Measurements from ENCODE around the gene TMEM94.

The TMEM94 gene

DNA sequence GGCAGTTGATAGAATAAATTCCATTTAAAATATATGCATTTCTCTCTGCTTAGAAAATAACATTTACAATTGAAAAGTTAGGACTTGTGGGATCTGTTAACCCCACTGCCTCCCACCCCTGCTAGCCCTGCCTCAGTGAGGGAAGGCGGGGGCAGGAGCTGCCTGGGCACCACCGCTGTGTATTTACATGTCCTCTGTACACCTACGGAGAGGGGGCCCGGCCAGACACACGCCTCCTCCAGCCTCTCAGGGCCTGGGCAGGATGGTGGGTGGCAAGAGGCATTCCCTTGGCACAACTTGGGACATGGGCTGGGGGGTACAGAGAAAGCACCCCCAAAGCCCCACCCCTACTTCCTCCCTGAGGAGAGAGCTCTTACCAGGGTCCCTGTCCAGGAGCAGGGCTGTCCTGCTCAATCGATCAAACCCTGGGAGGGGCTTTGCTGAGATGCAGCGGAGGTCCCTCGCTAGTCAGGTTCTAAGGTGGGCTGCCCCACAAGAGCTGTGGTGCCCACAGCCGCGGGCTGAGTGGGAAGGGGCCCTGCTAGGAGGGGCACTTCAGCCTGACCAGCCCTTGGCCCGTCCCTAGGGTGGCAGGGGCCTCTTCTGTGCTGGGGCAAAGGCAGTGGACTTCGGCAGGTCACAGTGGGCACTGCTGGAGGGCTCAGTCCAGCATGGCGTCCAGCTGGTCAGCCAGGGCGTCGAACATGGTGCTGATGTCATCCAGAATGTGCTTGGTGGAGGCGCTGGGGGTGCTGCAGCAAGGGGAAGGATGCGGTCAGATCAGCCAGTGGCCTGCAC lies 44.2 kb downstream of the TMEM94 start:
- Histone ChIP-seq H3K4me1 (ENCODE audit: control insufficient read depth, insufficient read depth, low read length) (no peaks in the 10 kb centered on the region), H3K27me3 (ENCODE audit: control insufficient read depth, insufficient read depth, low read length) (no peaks in the 10 kb centered on the region), H3K36me3 (ENCODE audit: control insufficient read depth, insufficient read depth, low read length) (peaks cover 62% of the 10 kb centered on the region), H3K9me3 (ENCODE audit: control insufficient read depth, insufficient read depth, low read depth, low read length) (no peaks in the 10 kb centered on the region), H3K9ac (ENCODE audit: low read length) (no peak overlapping the region), H3K27ac (ENCODE audit: low read depth, low read length) (no peak overlapping the region), H3K4me3 (ENCODE audit: low read depth, low read length) (no peak overlapping the region)

DNA sequence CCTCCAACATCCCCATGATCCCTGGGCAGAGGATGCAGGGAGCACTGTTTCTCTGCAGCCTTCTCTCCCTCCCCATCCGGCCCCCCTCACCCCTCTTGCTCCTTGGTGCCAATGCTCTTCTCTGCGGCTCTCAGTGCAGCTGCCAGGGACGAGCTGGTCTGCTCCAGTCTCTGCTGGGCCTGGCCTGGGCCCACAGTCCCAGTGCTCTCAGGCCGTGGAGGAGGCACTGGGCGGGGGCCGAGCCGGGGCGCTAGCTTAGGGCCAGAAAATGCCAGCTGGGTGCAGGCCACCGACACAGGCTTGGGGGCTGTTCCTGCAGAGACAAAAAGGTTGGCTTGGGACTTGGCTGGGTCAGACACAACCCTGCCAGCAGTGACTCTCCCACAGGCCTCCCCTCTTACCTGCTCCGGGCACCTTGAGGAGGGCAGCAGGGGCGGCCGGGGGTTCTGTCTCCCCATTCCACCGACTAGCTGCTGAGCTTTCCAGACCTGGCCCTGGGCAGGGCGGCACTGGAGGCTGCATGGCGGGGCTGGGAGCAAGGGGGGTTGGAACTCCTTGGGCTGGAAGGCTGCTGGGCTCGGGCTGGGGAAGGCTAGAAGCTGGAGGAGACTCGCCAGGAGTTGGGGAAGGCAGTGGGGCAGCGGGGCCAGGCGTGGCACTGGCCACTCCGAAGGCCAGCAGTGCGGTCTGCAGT lies 45.1 kb downstream of the TMEM94 start:
- H3K27me3 ChIP-seq (ENCODE audit: control insufficient read depth, insufficient read depth, low read length), result no peaks in the 10 kb centered on the region
- no peak overlapping the region for H3K9ac ChIP-seq (ENCODE audit: low read length)
- peaks cover 62% of the 10 kb centered on the region for H3K36me3 ChIP-seq (ENCODE audit: control insufficient read depth, insufficient read depth, low read length)
- H3K4me1 ChIP-seq (ENCODE audit: control insufficient read depth, insufficient read depth, low read length), result no peaks in the 10 kb centered on the region
- H3K27ac ChIP-seq (ENCODE audit: low read depth, low read length), result no peak overlapping the region
- H3K4me3 ChIP-seq (ENCODE audit: low read depth, low read length), result no peak overlapping the region
- no peaks in the 10 kb centered on the region for H3K9me3 ChIP-seq (ENCODE audit: control insufficient read depth, insufficient read depth, low read depth, low read length)

DNA sequence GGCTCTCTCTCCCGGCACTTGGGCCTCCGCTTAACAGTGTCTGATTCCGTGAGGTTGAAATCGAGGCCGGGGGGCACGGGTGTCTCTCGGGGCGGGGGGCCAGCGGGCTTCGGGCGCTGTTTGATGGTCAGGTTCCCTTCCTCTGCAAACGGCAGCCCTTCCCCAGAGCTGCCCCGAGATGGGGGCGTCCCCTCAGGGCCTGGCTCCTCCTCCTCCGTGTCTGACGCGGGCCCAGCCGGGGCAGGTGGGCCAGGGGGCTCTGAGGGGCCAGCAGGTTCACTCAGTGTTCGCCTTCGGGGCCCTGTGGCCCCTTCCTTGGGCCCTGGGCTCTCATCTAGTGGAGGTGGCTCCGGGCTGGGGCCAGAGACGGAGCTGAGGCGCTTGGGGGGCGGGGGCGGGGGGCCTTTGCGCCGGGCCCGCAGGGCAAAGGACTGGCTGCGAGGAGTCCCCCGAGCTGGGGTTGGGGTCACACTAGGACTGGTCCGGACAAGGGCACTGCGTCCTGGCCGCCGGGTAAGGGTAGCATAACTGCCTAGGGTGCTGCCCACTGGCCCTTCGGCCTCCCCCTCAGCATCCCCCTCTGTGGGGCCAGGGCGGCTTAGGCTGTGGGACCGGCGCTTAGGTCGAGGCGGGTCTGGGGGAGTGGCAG lies 45.8 kb downstream of the TMEM94 start:
- Histone ChIP-seq H3K9me3 (ENCODE audit: control insufficient read depth, insufficient read depth, low read depth, low read length) (no peaks in the 10 kb centered on the region), H3K27me3 (ENCODE audit: control insufficient read depth, insufficient read depth, low read length) (no peaks in the 10 kb centered on the region), H3K36me3 (ENCODE audit: control insufficient read depth, insufficient read depth, low read length) (peaks cover 63% of the 10 kb centered on the region), H3K9ac (ENCODE audit: low read length) (no peak overlapping the region), H3K4me1 (ENCODE audit: control insufficient read depth, insufficient read depth, low read length) (no peaks in the 10 kb centered on the region), H3K4me3 (ENCODE audit: low read depth, low read length) (no peak overlapping the region), H3K27ac (ENCODE audit: low read depth, low read length) (no peak overlapping the region)

DNA sequence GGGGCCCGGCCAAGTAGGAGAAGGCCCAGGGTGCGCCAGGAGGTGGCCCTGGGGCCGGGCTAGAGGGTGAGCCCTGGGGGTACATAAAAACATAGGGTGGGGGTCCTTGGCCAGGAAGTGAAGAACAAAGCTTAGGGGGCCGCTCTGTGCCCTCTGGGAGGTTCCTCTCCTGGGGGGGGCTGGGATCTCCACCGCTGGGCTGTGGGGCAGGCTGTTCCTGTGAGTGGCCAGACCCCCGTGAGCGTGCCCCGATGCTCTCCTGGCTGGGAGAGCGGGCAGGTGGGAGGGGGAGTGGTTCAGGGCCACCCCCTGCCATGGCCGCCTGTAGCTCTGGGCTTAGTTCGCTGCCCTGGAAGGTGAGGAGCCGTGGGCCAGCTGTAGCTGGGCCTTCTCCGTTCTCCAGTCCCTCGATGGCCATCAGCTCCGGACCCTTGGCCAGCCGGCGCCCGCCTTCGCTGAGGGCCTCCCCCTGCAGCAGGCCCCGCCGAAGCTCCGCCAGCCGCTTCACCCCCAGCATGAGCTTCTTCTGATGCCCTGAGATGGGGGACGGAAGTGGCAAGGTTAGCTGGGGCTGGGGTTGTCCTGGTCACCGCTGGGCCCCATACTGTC lies 46.4 kb downstream of the TMEM94 start:
- peaks cover 60% of the 10 kb centered on the region for H3K36me3 ChIP-seq (ENCODE audit: control insufficient read depth, insufficient read depth, low read length)
- no peaks in the 10 kb centered on the region for H3K9me3 ChIP-seq (ENCODE audit: control insufficient read depth, insufficient read depth, low read depth, low read length)
- H3K4me3 ChIP-seq (ENCODE audit: low read depth, low read length), result no peak overlapping the region
- no peaks in the 10 kb centered on the region for H3K27me3 ChIP-seq (ENCODE audit: control insufficient read depth, insufficient read depth, low read length)
- no peaks in the 10 kb centered on the region for H3K4me1 ChIP-seq (ENCODE audit: control insufficient read depth, insufficient read depth, low read length)
- no peak overlapping the region for H3K9ac ChIP-seq (ENCODE audit: low read length)
- H3K27ac ChIP-seq (ENCODE audit: low read depth, low read length), result no peak overlapping the region

DNA sequence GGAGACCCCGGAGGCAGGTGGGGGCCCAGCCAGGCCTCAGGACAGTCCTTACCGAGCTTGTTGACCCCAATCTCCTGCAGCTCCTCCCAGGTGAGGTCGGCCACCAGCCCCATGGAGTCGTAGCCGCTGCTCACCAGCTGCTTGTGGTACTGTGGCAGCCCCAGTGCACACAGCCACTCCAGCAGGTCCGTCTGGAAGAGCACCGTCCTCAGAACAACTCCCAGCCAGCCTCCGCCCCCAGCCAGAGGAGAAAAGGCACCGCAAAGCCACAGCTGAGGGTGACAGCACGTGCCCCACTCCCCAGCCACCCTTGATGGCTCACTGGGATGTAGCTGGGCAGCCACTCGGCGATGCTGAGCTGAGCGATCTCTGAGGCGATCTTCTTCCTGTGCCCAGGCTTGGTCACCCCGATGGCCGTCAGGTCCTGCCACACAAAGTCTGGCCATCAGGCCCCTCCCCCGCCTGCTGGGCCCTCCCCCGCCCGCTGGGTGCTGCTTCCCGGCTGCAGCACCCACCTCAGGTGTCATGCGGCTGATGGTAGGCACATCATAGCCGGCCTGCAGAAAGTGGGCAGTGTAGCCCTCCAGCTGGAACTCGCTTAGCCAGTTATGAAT lies 47.0 kb downstream of the TMEM94 start:
- Histone ChIP-seq H3K4me1 (ENCODE audit: control insufficient read depth, insufficient read depth, low read length) (no peaks in the 10 kb centered on the region), H3K36me3 (ENCODE audit: control insufficient read depth, insufficient read depth, low read length) (peaks cover 57% of the 10 kb centered on the region), H3K27ac (ENCODE audit: low read depth, low read length) (no peak overlapping the region), H3K27me3 (ENCODE audit: control insufficient read depth, insufficient read depth, low read length) (no peaks in the 10 kb centered on the region), H3K9ac (ENCODE audit: low read length) (no peak overlapping the region), H3K9me3 (ENCODE audit: control insufficient read depth, insufficient read depth, low read depth, low read length) (no peaks in the 10 kb centered on the region), H3K4me3 (ENCODE audit: low read depth, low read length) (no peak overlapping the region)

DNA sequence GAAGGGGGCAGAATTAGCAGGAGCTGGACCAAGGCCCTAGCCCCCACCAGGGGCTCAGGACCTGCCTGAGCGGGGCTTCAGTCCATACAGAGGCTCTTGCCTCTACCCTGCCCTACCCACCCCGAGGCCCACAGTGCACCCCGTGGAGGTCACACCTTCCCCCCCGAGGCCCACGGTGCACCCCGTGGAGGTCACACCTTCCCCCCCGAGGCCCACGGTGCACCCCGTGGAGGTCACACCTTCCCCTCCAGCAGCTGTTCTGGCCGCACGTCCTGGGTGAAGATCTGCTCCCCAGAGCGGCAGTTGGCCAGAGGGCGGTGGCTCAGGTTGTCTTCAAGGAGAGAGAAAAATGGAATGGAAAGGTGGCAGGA lies 47.5 kb downstream of the TMEM94 start:
- Histone ChIP-seq H3K27ac (ENCODE audit: low read depth, low read length) (no peak overlapping the region), H3K4me1 (ENCODE audit: control insufficient read depth, insufficient read depth, low read length) (no peaks in the 10 kb centered on the region), H3K4me3 (ENCODE audit: low read depth, low read length) (no peak overlapping the region), H3K36me3 (ENCODE audit: control insufficient read depth, insufficient read depth, low read length) (peaks cover 56% of the 10 kb centered on the region), H3K27me3 (ENCODE audit: control insufficient read depth, insufficient read depth, low read length) (no peaks in the 10 kb centered on the region), H3K9ac (ENCODE audit: low read length) (no peak overlapping the region), H3K9me3 (ENCODE audit: control insufficient read depth, insufficient read depth, low read depth, low read length) (no peaks in the 10 kb centered on the region)

DNA sequence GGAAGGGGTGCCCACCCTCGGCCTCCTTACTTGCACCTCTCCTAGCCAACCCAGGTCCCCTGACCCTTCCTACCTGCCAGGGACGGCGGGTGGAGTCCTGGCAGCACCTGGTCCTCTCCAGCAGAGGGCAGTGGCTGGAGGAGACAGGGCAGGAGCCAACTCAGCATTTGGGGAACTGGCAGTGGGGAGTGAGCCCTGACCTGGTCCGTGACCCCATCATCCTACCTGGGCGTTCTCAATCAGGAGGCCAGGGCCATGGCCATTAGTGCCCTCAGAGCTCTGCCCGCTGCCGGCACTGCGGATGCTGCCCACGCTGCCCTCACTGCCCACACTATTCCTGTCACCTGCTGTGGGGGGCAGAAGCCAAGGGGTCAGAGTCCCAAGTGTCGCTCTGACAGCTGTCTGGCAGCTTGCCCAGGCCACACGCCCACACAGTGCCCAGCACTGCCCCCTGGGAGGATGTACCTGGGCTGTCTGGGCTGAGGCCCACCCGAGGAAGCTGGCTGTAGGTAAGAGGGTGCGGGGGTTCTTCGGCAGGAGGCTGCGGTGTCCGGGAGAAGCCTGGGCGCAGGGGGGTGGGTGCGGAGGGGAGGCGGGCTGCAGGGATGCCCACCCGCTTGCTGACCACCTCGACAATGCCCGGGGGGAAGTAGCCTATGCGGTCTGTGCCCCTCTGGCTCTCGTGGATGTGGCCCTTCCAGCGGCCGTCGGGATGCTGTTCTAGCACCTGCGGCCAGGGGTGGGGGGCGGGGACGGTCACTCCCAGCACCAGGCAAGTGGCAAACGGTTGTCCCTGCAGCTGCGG lies 48.1 kb downstream of the TMEM94 start:
- Histone ChIP-seq H3K4me1 (ENCODE audit: control insufficient read depth, insufficient read depth, low read length) (no peaks in the 10 kb centered on the region), H3K9ac (ENCODE audit: low read length) (no peak overlapping the region), H3K27ac (ENCODE audit: low read depth, low read length) (no peak overlapping the region), H3K9me3 (ENCODE audit: control insufficient read depth, insufficient read depth, low read depth, low read length) (no peaks in the 10 kb centered on the region), H3K36me3 (ENCODE audit: control insufficient read depth, insufficient read depth, low read length) (peaks cover 56% of the 10 kb centered on the region), H3K27me3 (ENCODE audit: control insufficient read depth, insufficient read depth, low read length) (no peaks in the 10 kb centered on the region), H3K4me3 (ENCODE audit: low read depth, low read length) (no peak overlapping the region)

DNA sequence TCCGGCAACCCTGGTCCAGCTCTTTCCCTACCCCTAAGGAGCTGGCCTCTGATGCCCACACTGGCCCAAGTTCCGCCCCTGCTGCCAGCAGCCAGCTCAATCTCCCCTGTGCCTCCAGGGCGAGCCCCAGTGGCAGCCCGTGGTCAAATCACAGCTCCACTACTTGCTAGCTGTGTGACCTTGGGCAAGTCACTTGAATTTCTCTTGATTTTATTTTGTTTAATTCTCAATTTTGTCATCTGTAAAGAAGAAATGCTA lies 48.6 kb downstream of the TMEM94 start:
- Histone ChIP-seq H3K4me1 (ENCODE audit: control insufficient read depth, insufficient read depth, low read length) (no peaks in the 10 kb centered on the region), H3K9me3 (ENCODE audit: control insufficient read depth, insufficient read depth, low read depth, low read length) (no peaks in the 10 kb centered on the region), H3K27ac (ENCODE audit: low read depth, low read length) (no peak overlapping the region), H3K27me3 (ENCODE audit: control insufficient read depth, insufficient read depth, low read length) (no peaks in the 10 kb centered on the region), H3K9ac (ENCODE audit: low read length) (no peak overlapping the region), H3K36me3 (ENCODE audit: control insufficient read depth, insufficient read depth, low read length) (peaks cover 60% of the 10 kb centered on the region), H3K4me3 (ENCODE audit: low read depth, low read length) (no peak overlapping the region)

DNA sequence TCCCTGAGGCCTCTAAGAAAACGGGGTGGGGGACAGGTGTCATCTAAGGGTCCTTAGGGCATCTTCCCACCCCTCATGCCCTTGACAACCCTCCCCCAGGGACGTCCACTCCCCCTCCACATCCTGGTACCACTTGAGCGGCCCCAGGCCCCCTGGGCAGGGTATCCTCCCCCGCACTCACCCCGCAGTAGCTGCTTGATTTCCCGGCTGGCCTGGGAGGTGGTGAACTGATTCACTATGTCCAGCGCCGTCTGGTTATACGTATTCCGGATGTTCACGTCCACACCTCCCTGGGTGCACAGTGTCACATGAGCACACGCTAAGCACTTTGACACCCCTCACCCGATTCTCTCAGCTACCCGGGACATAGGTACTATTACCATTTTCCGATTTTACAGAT lies 49.2 kb downstream of the TMEM94 start:
- Histone ChIP-seq H3K36me3 (ENCODE audit: control insufficient read depth, insufficient read depth, low read length) (peaks cover 58% of the 10 kb centered on the region), H3K27me3 (ENCODE audit: control insufficient read depth, insufficient read depth, low read length) (no peaks in the 10 kb centered on the region), H3K9me3 (ENCODE audit: control insufficient read depth, insufficient read depth, low read depth, low read length) (no peaks in the 10 kb centered on the region)

DNA sequence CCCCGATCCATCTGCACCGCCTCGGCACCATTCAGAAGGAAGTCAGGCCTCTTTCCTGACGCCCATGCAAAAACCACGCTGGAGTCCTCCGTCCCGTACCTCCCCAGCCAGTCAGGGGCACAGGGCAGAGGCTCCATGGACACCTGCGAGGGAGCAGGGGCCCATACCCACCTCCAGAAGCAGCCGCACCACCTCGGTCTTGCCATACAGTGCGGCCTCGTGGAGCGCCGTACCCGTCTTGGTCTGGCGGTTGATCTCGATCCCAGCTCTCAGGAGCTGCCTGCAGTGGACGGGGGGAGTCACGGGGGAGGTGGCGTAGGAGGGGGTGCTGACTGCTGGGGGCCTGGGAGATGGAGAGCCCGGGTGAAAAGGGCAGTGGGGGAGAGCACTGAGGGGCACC lies 49.7 kb downstream of the TMEM94 start:
- H3K4me1 ChIP-seq (ENCODE audit: control insufficient read depth, insufficient read depth, low read length), result no peaks in the 10 kb centered on the region
- no peak overlapping the region for H3K9ac ChIP-seq (ENCODE audit: low read length)
- no peaks in the 10 kb centered on the region for H3K27me3 ChIP-seq (ENCODE audit: control insufficient read depth, insufficient read depth, low read length)
- H3K4me3 ChIP-seq (ENCODE audit: low read depth, low read length), result no peak overlapping the region
- peaks cover 54% of the 10 kb centered on the region for H3K36me3 ChIP-seq (ENCODE audit: control insufficient read depth, insufficient read depth, low read length)
- H3K27ac ChIP-seq (ENCODE audit: low read depth, low read length), result no peak overlapping the region
- no peaks in the 10 kb centered on the region for H3K9me3 ChIP-seq (ENCODE audit: control insufficient read depth, insufficient read depth, low read depth, low read length)

More for the DNA sequence above, 49.2 kb downstream of the TMEM94 start:
- no peak overlapping the region for H3K27ac ChIP-seq (ENCODE audit: low read depth, low read length)
- H3K9ac ChIP-seq (ENCODE audit: low read length), result no peak overlapping the region
- H3K4me1 ChIP-seq (ENCODE audit: control insufficient read depth, insufficient read depth, low read length), result no peaks in the 10 kb centered on the region
- H3K4me3 ChIP-seq (ENCODE audit: low read depth, low read length), result no peak overlapping the region
